Activated CD4-positive, alpha-beta T cell treated with anti-CD3 and anti-CD28 coated beads, Interleukin-2, amount 50 U/mL, for 48 hours (primary cell): Measurements from ENCODE around the gene SPRY4.
"Not testable (repeated sequence)": the region's sequence is repeated elsewhere in the genome, so short reads cannot be mapped to it uniquely, and the experiment has no call there.

ENCODE experiments used
- DNase-seq, 2 experiments: peaks; one replicate each; pipeline ENCODE4 v3.0.0-alpha.2; 2020

The SPRY4 gene

DNA sequence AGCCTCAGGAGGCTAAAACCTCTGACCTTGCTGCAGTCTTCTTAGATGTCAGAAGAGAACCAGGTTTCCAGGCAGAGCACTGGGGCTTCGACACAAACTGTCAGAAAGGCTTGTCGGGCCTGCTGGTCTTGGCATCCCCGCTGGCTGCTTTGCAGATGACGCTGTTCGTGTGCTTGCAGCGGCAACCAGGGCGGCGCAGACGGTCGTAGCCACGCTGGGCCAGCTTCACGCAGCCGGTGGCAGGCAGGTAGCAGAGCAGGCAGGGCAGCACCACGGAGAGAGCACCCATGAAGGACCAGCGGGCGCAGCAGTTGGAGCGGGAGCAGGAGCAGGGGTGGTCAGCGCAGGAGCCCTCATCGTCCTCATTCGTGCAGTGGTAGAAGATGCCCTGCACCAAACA lies 10.7 kb downstream of the SPRY4 start:
- DNase-seq: no peak

DNA sequence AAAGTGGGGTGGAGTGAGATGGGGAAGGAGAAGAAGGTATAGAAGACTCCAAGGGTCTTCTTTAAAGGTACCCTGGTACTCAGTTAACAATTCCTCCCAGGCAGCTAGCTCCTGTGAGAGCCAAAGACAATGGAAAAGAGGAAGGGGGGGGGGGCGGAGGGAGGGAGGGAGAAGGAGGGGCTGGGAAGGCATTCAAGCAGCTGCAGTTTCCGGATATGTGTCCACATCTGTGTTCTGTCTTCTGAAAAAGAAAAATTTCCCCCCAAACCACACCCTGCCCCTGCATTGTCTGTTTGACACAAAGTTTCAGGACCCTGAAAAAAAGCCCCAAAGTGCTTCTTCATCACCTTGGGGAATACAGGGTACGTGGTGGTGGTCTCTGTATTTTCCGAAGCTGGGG lies 11.1 kb downstream of the SPRY4 start:
- no peak for DNase-seq

DNA sequence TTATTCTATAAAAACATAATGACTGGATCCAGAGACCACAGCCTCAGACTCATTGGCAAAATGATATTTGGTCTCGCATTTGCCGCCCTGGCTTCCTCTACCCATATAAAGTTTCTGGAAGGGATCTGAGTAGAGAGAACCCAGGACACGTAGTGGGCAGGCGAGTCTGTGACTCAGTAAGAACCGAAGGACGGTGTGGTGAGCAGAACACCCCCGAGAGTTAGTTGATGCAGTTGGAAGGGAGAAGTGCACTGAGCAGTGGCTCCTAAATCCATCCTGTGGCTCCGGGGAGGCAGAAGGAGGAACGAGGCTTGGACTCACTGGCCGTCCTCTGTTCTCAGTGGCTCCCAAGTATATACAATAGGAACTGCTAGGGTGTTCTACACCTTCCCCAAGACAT lies 11.5 kb downstream of the SPRY4 start:
- DNase-seq: no peak

DNA sequence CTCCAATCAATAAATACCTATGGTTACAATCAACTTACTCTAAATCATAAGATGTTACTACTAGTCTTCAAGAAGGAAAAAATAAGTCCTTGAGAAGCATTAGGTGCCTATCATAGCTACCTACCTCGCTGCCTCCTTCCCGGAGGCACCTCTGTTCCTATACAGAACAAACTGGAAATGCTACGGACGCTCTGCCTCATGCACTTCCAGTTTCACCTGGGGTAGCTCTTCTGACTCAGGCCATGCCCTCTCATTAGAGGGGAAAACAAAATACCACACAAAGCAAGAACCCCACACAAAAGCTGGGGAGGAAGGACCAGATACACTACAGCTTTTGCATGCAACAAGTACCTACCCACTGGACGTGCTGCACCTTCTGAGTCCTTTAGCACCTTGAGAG lies 12.4 kb downstream of the SPRY4 start:
- no peak for DNase-seq

DNA sequence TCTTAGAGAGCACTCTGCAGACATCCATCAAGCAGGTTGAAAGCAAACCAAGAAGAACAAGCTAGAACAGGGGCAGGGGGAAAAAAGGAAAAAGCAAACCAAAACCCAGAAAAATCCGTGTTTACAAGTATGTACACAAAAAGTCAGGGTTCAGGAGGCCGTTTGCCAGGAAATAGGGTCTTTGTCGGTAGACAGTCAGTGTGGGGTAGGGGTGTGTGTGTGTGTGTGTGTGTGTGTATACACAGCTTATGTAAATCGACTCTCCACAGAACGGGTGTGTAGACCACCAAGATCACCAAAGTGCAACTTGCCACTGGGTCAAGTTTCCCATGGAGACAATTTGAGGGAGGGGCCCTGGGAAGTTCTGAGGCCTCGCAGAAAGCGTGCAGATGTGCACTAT lies 13.1 kb downstream of the SPRY4 start:
- no peak for DNase-seq

DNA sequence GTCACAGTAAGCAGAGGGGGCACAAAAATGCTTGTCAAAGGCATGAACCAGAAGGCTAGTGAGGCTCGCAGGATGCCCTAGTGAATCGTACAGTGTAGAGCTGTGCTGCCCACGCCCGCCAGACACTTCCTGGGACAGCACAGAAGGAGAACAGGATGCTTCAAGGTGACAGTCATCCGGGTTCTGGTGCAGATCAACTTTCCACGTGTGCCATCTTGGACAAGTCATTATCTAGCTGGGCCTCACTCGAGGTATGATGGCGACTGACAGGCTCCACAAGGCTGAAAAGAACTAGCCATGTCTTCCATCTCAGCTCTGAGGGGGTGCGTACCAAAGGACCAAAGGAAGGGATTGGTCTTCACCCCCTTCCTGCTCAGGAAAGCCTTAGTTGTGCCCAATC lies 14.0 kb downstream of the SPRY4 start:
- no peak for DNase-seq

GRCh38 chr5:142309747-142310318 lies 15.0 kb downstream of the SPRY4 start:
- no peak for DNase-seq

DNA sequence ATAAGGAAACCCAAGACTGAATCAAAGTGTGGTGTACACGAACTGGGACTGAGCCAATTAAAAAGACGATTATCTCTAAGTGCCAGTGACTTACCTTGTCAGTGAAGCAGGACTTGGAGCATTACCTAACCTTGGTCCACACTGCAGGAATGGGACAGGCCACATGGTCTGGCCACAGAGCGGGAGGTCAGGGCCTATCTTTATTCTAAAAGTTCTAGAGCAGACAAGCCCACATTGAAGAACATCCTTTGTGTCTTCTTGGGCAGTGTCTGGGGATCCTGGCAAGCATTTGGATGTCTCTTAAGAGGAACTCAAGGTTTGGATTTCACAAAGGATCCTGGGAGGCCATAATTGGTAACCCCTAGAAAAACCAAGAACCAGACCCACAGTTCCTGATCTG lies 16.5 kb downstream of the SPRY4 start:
- no peak for DNase-seq

DNA sequence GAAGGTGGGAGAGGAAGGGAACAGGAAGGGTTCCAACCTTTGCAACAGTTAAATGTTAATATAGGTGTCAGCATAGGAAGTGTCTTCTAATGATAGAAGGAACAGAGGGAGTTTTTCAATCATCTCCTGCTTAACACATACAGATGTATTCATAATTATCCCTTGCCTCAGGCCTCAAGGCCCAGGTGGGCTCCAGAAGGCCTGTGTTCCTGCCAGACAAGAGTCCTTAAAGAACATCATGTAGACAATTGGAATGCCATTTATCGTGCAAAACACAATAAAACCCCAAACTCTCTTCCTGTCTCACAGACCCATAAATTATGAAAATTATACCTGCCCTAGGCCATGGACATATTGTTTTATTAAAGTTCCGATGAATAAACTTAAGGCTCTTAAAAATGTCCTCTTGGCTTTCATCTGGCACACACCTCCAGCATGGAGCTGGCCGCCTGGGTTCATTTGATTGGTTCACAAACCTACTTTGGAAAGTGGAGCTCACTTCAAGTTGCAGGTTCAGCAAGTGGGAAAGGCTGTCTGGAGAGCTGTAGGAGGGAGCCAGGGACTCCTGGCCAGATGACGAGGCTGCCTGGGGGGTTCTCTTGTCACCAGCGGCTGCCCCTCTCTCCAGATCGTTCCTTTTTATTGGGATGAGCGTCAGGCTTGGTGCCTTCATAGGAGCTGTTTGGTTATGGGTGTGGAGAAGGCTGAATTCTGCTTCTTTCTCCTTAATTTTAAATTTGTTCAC lies 17.5 kb downstream of the SPRY4 start:
- DNase-seq: no peak

DNA sequence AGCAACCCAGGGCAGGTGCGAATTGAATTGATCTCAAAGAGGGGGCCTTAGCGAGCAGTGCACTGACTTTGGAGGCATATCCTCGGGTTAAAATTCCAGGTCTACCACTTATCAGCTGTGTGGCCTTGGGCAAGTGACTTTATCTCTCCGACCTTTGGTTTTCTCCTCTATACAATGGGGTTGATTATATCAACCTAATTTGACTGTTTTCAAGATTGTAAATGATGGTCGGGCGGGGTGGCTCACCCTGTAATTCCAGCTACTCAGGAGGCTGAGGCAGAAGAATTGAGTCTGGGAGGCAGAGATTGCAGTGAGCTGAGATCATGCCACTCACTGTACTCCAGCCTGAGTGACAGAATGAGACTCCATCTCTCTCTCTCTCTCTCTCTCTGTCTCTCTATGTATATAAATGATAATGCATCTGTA lies 18.7 kb downstream of the SPRY4 start:
- no peak for DNase-seq

DNA sequence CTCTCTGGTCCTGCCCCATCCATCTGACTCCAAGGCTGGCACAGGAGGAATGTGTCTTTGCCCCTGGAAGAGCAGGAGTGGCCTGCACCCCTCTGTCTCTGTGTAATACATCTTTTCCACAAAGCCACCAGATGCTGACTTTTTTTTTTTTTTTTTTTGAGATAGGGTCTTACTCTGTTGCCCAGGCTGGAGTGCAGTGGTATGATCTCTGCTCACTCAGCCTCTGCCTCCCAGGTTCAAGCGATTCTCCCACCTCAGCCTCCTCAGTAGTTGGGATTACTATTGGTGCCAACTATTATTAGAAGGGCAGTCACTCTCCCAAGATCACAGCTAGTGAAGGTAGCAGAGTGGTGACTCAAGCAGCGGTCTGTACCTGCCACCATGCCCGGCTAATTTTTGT lies 19.6 kb downstream of the SPRY4 start:
- no peak for DNase-seq

DNA sequence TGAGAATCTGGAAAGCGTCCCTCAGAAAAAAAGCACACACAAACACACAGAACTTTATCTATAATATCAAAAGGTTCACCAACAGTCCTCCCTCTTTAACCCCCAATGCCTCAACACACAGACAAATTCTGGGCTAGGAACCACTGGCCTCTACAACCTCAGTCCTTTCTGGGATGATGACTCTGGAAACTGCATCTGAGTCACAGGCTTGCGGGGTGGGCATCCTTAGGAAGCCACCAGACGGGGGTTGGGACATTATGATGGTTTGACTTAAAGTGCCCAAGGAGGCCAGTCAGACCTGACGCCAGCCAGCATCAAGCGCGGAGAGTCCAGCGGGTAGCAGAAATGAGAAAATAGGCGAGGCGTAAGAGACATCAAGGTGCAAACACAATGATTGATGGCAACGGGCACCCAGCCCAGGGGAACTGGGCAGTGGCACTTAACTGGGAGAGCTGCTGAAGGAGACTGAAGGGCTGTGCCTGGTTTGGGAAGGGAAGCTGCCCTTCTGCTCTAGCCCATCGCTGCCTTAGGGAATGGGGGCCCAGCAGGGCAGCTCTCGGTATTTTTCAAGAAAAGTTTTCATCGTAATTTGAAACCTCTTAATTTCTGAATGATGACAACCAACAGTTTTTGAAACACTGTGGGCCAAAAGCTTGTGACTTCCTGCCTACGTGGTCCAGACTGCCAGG lies 20.7 kb downstream of the SPRY4 start:
- DNase-seq: no peak

DNA sequence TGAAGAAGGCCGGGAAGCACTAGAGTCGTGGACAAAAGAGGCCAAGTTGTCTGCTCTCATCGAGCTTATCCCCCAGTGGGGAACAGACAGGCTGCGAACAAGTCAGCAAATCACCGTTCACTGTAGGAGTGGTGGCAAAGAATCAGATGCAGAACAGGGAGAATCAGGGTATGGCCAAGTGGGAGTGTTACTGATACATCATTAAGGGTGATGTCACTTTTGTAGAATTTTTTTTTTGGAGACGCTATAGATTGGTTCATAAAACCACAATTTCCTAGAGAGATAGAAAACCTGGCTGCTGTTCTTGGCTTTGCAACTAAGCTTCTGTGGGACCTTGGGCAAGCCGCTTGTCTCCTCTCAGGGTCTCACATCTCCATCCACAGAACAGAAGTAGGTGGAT lies 21.3 kb downstream of the SPRY4 start:
- no peak for DNase-seq

GRCh38 chr5:142301540-142301939 lies 23.3 kb downstream of the SPRY4 start:
- no peak for DNase-seq

DNA sequence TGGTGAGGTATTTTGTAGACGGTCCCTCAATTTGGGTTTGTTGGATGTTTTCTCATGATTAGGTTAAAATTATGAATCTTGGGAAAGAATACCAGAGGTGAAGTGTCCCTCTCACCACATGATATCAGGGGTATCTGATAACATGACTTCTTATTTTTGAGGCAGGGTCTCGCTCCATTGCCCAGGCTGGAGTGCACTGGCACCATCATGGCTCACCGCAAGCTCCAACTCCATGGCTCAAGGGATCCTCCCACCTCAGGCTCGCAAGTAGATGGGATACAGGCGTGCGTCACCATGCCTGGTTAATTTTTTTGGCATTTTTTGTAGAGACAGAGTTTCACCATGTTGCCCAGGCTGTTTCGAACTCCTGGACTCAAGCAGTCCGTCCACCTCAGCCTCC lies 24.1 kb downstream of the SPRY4 start:
- DNase-seq: no peak

DNA sequence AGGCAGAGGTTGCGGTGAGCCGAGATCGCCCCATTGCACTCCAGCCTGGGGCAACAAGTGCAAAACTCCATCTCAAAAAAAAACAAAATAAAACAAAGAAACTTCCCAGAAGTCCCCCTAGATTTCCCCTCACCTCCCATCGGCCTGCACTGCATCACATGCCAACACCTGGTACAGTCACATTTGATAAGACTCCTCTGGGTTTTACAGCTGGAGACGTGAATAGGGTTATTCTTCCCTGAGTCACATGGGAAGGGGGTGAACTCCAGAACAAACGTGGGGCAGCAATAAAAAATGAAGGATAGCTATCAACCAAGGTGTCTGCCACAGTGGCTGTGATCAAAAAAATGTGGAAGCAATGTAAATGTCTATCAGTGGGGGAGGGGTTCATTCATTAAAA lies 26.0 kb downstream of the SPRY4 start:
- DNase-seq: no peak

- not testable (repeated sequence) for DNase-seq
Observed at GRCh38 chr5:142297786-142298185, 27.0 kb downstream of the SPRY4 start.

DNA sequence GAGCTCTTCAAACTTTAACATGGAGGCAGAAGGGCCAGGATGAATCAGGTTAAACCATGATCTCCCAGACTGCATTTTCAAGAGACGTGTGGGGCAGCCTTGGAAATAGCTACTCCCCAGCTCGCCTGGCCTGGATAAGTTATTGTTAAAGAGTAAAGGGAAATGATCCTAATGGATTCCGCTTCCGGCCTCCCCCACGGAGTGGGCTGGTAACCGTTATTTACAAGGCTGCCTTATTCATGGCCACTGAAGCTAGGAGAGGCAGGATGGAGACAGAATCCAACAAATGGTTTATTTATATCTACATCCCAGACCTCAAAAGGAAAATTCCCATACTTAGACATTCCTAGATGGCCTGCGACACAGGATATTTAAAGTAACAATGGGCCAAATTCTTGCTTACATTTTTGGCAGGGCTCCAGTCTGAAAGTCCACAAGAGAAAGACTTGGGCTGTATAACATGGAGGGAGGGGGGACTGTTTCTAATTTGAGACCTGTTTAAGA lies 27.9 kb downstream of the SPRY4 start:
- no peak for DNase-seq

DNA sequence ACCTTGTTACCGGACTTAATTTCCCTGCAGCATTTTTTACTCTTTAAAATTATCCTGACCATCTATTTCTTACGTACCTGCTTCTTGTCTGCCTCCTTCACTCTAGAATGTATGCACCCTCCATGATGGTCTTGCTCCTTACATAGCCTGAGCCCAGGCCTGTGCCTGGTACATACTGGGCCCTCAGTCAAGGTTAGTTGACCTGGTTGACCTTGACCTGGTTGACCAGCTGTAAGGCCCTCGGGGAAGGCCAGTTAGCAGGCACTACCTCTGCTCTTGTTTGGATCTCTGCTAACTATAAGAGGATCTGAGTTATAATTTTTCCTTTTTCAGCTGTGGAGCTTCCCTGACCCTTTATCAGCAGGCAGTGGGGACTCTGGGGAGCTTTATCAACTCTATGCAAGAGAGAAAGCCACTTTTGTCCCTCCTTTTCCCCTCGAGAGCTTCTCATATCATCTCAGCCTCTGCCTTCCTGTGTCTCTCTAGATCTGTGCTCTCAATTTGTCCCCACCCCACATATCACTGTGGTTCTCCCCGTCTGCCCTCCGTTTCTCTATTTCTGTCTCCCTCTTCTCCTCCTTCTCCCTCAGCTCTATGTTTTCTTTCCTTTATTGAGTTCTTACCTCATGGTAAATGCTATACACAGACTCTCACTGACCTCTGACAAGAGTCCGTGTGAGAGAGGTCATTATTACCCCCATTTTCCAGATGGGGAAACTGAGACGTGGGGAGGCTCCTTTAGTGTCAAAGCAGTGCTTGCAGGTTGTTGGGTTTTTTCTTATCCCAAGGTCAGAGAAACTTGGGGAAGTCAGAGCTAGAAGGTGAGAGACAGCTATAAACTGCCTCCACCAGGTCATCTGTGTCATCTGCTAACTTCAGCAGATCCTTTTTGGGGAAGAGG lies 28.6 kb downstream of the SPRY4 start:
- DNase-seq: no peak

GRCh38 chr5:142295084-142295758 lies 29.6 kb downstream of the SPRY4 start:
- DNase-seq: no peak

DNA sequence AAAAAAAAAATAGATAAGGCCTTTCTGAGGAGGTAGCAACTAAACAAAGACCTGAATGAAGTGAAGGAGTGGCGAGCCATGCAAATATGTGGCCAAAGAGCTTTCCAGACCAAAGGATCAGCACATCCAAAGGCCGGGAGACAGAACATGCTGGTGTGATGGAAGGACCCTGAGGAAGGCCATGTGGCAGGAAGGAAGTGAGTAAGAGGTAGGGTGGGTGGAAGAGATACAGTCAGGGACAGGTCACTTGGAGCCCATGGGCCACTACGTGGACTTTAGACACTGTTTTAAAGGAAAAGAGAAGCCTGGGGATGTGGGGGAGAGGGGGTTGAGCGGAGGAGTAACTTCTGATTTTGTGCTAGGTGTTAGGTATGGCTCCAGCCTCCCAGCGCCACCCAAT lies 31.3 kb downstream of the SPRY4 start:
- no peak for DNase-seq

- no peak for DNase-seq
Observed at GRCh38 chr5:142292808-142293207, 32.0 kb downstream of the SPRY4 start.

DNA sequence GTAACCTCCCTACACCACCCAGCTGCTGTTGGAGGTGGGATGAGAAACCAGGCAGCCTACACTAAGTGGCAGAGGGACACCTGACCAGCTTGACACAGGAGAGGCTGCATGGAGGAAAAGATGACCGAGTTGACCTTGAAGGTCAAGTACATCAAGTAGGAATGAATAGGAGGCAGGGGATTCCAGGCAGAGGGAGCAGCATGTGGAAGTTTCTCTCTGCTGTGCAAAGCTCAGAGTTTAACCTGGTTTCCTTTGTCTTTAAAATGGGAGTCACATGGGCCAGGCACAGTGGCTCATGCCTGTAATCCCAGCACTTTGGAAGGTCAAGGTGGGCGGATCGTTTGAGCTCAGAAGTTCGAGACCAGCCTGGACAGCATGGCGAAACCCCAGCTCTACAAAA lies 32.6 kb downstream of the SPRY4 start:
- no peak for DNase-seq
